A673 (cell line): Measurements from ENCODE around the gene BCAN.

Source experiments
- CTCF ChIP-seq: fragments of 300-800, 200-600 bp; sonication (generic); conservative IDR thresholded peaks from 2 replicates; pipeline ENCODE4 v1.5.1; 2017; ENCODE audit warnings: low read depth, mild to moderate bottlenecking, antibody characterized with exemption, low read length, moderate library complexity, mixed read lengths
- EZH2 ChIP-seq: fragments of 200-600 bp; sonication (generic); IDR thresholded peaks from 2 replicates; pipeline ENCODE4 v1.6.1; 2017; ENCODE audit warnings: borderline replicate concordance, low read depth, mild to moderate bottlenecking, mixed read lengths, antibody characterized with exemption, low read length; ENCODE audit not compliant: poor library complexity, severe bottlenecking

DNA sequence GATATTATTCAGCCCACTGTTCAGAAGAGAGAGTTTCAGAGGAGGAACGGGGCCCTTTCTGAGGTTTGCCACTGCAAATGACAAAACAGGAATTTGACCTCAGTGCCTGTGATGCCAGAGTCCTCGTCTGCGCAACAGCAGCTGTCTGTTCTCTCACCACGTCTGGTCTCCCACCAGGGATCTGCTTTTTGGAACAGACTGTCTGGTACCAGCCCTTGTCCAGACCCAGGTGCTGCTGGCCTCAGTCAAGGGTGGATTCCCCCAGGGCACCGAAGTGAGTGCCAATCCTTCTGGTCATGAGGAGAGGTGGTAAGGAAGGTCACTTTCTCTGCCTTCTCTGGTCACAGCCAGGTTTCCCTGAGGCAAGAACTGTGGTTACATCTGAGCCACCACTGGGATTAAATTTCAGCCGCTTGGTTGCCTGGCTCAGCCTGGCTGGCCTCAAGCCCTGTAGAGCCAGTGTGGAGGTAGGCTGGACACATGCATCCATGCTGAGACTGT is 2.3 kb upstream of the BCAN start:
- no peak for TF ChIP-seq CTCF
- TF ChIP-seq EZH2: no peak
